HuH-7 (cell line): ENCODE data around the gene BCDIN3D.

ENCODE experiments used
- DNase-seq: peaks from one replicate; pipeline ENCODE4 v3.0.0; 2011; ENCODE audit warnings: low spot score

BCDIN3D gene

DNA sequence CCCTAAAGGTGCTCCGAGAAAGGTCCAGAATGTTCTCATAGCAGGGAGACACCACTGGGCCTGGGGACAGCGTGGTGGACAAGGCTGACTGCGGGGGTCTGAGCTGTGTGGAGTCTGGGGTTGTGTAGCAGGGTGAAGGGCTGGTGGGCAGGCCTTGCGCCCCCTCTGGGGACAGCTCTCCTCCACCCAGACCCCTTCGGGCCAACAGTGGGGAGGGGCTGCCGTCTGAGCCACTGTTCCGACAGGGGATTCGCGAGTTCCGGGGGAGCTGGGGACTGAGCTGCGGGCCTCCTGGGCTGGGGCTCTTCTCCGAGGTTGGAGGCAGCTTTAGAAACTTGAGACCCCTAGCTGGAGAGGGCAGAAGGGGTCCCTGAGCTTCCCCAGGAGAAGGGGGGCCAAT is 46.8 kb downstream of the BCDIN3D start:
- no peak for DNase-seq

DNA sequence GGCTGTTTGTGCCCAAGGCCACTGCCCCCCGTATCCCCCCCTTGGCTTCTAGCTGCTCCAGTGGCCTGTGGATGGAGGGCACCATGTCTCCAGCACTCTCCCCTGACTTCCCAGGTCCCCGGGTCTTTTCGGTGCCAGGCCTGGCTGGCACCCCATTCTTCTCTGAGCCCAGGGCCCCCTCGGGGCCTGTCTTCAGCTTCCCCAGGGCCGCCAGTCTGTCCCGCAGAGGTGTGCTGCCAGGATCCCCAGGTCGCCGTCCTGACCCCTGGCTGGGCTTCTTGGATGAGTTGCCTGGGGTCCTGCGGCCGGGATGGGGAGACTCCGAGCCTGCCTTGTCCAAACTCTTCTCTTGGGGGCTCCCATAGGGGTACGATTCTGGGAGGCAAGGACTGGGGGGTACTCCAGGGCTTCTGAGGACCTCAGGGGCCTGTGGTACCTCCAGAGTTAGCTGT is 47.2 kb downstream of the BCDIN3D start:
- DNase-seq = no peak

DNA sequence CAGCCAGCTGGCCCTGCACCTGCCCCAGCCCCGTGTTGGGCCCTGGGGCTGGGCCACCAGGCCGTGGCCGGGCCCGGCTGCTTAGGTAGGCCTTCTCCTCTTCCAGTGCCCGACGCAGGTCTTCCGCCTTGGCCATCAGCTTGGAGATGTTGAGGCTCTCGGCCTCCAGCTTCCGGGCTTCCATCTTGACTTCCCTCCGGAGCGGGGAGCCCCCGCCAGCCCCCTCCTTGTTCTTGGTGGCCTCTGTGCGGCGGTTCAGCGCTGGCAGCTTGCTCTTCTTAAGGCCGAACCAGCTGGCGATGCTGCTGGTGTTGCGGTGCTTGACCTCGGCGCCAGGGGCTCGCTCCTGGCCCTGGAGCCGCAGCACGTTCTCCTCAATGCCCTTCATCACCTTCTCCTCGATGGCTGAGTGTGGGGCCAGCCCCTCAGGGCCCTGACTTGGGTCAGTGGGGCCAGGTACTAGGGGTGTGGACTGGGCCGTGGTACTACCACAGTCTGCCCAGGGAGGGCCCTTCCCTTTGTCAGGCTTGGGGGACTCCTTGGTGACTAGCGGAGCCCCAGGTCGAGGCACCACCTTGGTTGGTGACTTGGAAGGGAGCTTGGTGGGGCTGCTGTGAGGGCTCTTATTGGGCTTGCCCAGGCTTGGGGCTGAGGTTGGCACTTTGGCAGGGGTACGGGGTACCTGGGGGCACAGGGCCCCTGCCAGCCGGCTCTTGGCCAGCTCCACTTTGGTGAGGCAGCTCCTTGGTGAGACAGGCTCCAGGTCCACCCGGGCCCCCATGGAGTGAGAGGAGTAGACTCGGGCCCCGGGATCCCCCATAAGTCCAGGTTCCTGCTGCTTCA is 47.9 kb downstream of the BCDIN3D start:
- no peak for DNase-seq

DNA sequence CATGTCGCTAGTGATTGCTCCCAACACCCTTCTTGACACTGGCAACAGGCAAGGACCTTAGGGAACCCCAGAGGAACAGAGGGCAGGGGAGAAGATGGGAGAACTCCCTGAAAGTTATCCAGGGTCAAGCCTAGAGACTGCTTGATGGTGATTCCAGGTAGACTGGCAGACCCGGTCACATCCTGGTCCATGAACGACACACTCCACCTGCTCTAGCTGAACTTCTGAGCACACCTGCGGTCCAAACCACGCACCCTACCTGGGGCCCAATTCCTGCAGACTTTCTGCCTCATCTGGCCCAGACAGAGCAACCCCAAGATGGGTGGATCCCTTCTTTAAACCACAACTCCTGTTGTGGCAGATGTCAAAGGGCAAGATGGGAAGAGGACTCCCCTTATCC is 48.9 kb downstream of the BCDIN3D start:
- no peak for DNase-seq

DNA sequence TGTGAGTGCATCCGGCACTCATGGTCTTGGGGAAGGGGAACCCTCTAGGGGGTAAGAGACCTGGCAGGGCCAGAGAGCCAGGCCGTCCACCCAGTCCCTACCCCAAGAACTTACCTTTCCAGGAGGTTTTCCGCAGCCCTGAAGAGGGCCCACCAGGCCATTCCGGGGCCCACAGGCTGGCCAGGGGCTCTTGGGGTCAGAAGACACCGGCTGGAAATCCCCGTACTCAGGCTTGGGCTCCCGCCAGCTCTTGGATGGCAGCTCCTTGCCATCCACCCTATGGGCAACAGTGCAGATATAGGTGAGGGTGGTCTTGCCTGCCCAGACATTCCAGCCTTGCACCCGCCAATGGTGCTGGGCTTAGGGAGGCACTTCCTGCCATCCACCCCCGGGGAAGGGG is 49.3 kb downstream of the BCDIN3D start:
- DNase-seq = no peak

DNA sequence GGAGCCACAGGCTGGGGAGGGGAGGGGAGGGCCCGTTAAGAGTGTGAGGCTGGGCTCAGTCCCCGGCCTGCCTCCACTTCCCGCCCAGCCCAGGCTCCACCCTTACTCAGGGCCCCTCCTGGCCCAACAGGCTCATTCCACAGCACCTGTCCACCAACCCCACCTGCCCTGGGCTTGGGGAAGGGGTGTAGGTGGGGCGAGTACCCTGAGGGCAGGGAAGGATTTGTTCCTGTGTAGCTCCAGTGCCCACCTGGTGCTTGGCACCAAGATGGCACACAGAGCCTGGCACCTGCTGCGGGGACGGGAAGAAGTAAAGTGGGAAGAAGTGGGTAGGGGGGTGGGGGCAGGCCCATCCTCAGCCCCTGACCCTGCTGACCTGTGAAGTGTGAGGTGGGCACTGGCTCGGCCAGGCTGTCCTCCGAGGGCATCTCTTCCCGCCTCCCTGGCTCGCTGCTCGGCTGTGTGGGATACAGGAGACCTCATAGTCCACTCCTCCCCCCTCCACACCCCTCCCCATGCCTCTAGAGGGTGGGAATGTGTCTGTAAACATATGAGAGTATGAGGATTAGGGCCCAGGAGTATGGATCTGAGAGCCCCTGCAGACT is 49.8 kb downstream of the BCDIN3D start:
- no peak for DNase-seq

DNA sequence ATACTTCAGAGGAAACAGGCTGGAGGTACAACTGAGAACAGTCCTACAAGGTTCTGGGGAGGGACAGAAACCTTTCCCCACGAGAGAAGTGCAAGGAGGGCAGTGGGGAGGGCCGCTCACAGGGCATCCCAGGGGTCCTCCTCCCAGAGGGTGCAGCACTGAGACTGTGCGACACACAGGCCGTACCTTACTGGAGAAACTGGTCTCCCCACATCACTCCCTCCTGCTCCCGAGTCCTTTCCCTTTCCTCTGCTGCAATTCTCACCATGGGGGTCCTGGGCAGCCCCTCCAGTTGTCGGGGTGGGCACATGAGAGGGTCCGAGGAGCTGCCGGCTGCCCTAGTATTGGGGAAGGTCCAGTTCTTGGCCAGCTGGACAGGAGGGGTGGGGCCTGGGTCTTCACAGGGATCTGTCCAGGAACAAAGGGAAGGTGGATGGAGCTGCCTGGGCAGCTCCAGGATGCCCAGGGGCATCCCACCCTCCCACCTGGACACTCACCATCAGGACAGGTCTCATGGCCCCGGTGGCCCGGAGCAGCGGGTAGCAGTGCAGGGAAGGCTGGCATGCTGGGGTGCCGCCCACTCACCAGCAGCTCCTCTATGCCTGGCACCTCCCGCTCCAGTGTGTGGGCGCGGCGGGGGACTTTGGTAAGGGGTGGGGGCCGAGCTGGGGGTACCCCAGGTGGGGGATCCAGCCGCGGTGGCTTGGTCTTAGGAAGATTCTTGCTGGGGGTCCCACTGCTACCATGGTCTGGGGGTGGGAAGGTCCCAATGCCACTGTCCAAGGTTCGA is 50.5 kb downstream of the BCDIN3D start:
- DNase-seq = no peak

DNA sequence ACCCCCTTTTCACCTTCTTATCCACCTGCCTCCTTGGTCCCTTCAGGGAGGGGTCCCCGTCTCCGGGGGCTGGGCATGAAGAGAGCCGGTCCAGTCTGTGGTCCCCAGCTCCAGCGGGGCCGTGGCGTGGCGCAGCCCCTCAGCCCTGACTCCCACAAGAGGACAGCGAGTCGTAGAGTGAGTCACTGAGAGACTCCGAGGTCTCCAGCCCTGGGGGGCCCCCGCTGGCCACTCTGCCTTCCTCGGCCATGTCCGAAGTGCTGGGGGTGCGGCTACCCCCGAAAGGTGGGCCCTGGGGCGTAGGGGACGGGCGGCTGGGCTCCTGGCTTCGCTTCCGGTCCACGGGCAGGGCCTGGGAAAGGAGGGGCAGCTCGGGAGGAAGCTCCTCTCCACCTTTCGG is 51.2 kb downstream of the BCDIN3D start:
- DNase-seq = no peak

DNA sequence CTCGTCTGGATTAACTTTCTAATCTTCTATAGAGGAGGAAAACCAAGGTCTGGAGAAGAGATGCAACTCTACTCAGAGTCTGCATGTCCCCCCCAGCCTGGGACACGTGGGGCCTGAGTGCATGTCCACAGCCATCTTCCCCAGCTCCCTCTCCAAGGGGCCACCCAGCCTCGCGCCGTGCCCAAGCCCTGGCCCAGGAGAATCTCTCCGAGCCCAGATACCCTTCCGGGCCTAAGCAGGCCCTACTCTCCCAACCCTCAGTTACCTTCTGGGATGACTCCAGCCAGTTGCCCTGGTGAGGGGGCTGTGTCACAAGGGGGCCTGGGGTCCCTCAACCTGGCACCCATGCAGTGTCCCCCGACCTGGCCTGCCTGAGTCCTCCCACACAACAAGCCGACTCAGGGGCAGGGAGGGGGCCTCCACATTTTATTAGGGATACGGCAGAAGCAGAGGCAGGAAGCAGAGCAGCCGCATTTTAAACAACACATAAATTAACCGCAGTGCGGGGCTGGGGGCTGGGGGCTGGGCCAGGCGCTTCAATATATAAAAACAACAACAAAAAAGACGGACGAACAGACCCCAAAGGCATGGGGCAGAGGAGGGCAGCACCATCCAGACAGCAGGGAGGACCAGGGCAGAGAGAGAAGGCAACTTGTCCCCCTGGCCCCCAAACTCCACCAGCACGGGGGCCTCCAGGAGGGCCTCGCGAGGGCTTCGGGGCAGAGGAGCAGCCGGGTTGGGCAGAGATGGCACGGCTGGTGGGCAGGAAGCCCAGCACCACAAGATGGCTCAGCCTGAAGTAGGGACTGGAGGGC is 52.0 kb downstream of the BCDIN3D start:
- DNase-seq = no peak

DNA sequence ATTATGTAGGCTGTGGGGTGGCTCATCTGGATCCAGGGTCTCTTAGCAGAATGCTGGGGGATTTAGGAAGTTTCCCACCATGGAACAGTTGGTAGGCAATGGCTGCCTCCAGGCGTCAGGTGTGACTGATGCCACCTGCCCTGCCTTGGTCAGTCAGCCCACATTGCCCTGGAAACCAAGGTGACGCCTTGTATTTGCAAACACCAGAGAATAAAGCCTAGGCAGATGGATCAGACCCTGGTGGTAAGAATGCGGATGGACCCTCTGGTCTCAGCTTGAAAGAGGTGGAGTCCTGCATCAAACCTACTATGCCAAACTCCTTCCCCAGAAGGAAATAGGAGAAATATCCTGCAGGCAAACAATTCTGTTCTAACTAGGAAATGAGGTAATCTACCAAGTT is 52.9 kb downstream of the BCDIN3D start:
- DNase-seq = no peak

DNA sequence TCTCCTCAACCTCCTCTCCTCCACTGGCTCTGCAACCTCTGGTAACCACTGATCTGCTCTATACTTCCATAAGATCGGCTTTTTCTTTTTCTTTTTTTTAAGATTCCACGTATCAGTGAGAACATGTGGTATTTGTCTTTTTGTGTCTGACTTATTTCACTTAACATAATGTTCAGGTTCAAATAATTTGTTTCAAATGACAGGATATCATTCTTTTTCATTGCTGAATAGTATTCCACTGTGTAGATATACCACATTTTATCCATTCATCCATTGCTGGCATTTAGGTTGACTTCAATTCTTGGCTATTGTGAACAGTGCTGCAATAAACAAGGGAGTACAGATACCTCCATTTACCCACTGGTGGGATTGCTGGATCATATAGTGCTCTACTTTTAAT is 55.2 kb downstream of the BCDIN3D start:
- no peak for DNase-seq
